BE2C (cell line): Measurements from ENCODE around the gene CYP8B1.

Source experiments
- DNase-seq: peaks from one replicate; pipeline ENCODE4 v3.0.0-alpha.2; 2020
- H3K27me3 ChIP-seq: fragments of 250-450 bp; sonication (Bioruptor Pico); 2 replicates; pipeline ENCODE4 v1.5.1; 2020; ENCODE audit warnings: mild to moderate bottlenecking
- H3K36me3 ChIP-seq: fragments of 250-450 bp; sonication (Bioruptor Pico); 2 replicates; pipeline ENCODE4 v1.5.1; 2020; ENCODE audit warnings: mild to moderate bottlenecking
- H3K4me1 ChIP-seq: fragments of 250-450 bp; sonication (Bioruptor Pico); 2 replicates; pipeline ENCODE4 v1.5.1; 2020
- H3K4me3 ChIP-seq: 2 replicates; pipeline ENCODE4 v1.5.1; 2011; ENCODE audit warnings: low read depth, low read length
- H3K9me3 ChIP-seq: fragments of 250-450 bp; sonication (Bioruptor Pico); 2 replicates; pipeline ENCODE4 v1.5.1; 2020
- TF ChIP-seq, protein P1 (sequence below): IDR thresholded peaks from 2 replicates; pipeline ENCODE4 v1.5.1; 2012; ENCODE audit warnings: mild to moderate bottlenecking, low read depth, low read length

The CYP8B1 gene

DNA sequence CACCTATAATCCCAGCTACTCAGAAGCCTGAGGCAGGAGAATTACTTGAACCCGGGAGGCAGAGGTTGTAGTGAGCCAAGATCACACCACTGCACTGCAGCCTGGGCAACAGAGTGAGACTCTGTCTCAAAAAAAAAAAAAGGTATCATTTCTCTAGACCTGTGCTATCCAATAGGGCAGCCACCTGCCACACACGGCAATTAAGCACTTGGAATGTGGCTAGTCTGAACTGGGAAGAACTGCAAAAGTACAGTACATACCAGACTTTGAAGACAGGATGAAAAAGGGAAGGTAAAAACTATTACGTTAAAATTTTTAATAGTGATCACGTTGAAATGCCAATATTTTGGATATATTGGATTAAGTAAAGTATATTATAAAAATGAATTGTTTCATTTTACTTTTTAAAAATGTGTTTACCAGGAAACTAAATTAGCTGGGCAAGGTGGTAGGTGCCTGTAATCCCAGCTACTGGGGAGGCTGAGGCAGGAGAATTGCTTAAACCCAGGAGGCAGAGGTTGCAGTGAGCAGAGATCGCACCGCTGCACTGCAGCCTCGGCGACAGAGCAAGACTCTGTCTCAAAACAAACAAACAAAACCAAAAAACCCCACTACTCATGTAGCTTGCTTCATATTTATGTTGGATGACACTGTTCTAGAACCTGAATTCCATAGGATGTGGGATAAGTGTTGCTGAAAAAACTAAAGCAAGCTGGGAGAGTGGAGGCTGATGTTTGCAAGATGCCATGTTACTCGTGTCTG is 2.3 kb downstream of the CYP8B1 start:
- Histone ChIP-seq H3K4me1 (peaks cover 13% of the 10 kb centered on the region), H3K36me3 (no peaks in the 10 kb centered on the region), H3K9me3 (no peaks in the 10 kb centered on the region), H3K27me3 (no peaks in the 10 kb centered on the region), H3K4me3 (no peak overlapping the region)
- no peak for DNase-seq
- TF ChIP-seq, protein P1, sequence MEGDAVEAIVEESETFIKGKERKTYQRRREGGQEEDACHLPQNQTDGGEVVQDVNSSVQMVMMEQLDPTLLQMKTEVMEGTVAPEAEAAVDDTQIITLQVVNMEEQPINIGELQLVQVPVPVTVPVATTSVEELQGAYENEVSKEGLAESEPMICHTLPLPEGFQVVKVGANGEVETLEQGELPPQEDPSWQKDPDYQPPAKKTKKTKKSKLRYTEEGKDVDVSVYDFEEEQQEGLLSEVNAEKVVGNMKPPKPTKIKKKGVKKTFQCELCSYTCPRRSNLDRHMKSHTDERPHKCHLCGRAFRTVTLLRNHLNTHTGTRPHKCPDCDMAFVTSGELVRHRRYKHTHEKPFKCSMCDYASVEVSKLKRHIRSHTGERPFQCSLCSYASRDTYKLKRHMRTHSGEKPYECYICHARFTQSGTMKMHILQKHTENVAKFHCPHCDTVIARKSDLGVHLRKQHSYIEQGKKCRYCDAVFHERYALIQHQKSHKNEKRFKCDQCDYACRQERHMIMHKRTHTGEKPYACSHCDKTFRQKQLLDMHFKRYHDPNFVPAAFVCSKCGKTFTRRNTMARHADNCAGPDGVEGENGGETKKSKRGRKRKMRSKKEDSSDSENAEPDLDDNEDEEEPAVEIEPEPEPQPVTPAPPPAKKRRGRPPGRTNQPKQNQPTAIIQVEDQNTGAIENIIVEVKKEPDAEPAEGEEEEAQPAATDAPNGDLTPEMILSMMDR: no peak

DNA sequence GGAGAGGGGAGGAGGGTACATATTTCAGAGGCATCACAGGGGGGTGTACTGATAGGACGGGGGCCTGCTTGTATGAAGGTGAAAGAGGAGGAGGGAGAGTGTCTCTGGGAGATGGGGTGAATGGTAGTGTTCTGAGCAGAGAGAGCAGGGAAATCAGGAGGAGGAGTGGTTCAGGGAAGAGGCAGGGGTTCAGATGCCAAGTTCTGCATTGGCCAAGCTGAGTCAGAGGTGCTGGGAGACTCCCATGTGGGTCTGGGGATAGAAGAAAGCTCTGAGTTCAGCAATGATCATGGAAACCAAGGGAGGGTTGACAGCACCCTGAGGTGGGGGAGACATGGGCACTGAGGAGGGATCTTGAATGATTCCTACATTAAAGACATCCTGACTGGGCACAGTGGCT is 3.0 kb downstream of the CYP8B1 start:
- H3K4me3 ChIP-seq: no peak overlapping the region
- no peaks in the 10 kb centered on the region for H3K9me3 ChIP-seq
- DNase-seq: no peak
- no peaks in the 10 kb centered on the region for H3K27me3 ChIP-seq
- no peaks in the 10 kb centered on the region for H3K36me3 ChIP-seq
- H3K4me1 ChIP-seq: peaks cover 13% of the 10 kb centered on the region
- TF ChIP-seq, protein P1: no peak

DNA sequence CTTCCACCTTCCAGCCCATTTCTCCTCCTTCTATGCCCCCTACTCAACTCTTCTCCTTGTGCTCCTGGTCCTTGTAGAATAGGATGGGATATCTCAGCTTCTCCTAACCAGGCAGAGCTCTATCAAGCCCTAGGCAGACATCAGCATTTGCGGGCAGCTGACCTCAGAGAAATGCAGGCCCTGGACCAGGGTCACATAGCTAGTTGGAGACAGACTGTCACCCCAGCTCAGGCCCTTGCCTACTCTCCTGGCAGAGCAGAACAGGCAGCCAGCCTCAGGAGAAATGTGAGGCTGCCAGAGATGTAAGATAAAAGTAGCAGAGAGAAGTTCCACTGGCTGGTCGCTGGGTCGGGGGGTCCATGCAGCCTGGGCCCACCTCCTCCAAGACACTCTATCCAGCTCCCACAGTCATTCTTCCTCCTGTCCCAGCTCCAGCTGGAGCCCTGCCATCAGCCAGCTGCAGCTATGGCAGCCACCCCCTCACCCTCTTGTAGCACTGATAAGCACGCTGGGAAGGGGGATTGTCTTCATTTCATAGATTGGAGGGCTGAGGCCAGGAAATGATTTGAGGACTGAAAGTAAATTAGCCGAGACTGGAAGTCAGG is 4.0 kb downstream of the CYP8B1 start:
- Histone ChIP-seq H3K4me3 (peak overlapping the region; percentile 16; the same call in 1 of the 2 replicates), H3K4me1 (peaks cover 13% of the 10 kb centered on the region), H3K36me3 (no peaks in the 10 kb centered on the region), H3K27me3 (no peaks in the 10 kb centered on the region), H3K9me3 (no peaks in the 10 kb centered on the region)
- DNase-seq: peak; percentile 74
- TF ChIP-seq, protein P1: no peak

DNA sequence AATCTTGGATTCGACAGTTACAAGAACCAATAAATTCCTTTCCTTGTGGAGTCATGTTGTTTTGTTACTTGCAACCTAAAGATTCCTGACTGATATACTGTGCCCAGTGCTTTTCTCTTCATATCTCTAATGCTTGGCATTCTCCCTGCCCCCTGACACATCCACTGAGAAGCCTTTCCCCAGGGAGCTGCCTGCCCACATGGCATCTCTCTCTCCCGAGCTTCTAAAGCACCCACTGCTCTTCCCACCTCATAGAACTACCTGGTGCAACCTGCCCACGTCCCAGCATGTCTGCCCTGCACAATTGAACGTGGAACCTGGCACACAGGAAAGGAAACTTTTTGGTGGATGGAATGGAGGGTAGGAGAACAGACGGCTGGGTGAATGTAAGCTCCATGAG is 6.8 kb downstream of the CYP8B1 start:
- H3K4me1 ChIP-seq: peaks cover 13% of the 10 kb centered on the region
- no peaks in the 10 kb centered on the region for H3K9me3 ChIP-seq
- H3K27me3 ChIP-seq: no peaks in the 10 kb centered on the region
- DNase-seq: no peak
- no peak overlapping the region for H3K4me3 ChIP-seq
- TF ChIP-seq, protein P1: no peak
- no peaks in the 10 kb centered on the region for H3K36me3 ChIP-seq

DNA sequence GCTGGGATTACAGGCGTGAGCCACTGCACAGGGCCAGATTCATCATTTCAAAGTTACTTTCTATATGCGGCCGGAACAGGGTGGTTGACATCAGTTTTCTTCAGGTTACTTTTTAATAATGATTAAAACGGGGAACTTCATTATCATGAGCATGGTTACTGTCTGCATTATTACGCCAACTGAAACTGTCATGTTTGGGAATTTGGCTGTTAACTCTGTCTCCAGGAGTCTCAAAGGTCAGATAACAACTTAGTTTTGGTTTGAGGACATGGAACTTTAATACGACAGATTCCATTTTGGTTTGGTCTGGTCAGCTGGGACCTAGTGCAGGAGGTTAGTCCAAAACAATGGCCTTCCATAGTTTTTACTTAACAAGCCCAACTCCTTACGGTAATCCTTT is 8.5 kb downstream of the CYP8B1 start:
- no peaks in the 10 kb centered on the region for H3K36me3 ChIP-seq
- DNase-seq: no peak
- no peak overlapping the region for H3K4me3 ChIP-seq
- TF ChIP-seq, protein P1: no peak
- no peaks in the 10 kb centered on the region for H3K27me3 ChIP-seq
- H3K9me3 ChIP-seq: no peaks in the 10 kb centered on the region
- peaks cover 8% of the 10 kb centered on the region for H3K4me1 ChIP-seq

DNA sequence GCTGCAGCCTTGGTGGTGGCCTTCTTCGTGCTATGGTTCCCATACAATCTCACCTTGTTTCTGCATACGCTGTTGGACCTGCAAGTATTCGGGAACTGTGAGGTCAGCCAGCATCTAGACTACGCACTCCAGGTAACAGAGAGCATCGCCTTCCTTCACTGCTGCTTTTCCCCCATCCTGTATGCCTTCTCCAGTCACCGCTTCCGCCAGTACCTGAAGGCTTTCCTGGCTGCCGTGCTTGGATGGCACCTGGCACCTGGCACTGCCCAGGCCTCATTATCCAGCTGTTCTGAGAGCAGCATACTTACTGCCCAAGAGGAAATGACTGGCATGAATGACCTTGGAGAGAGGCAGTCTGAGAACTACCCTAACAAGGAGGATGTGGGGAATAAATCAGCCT is 10.4 kb downstream of the CYP8B1 start:
- Histone ChIP-seq H3K27me3 (no peaks in the 10 kb centered on the region), H3K36me3 (no peaks in the 10 kb centered on the region), H3K4me1 (no peaks in the 10 kb centered on the region), H3K9me3 (no peaks in the 10 kb centered on the region), H3K4me3 (no peak overlapping the region)
- TF ChIP-seq, protein P1: no peak
- DNase-seq: no peak
